DOHH2 (cell line): ENCODE data around the gene PPP2R2B.

Experiments
- H3F3A ChIP-seq: fragments of 200-600 bp; sonication (generic), shearing (Covaris generic); 2 replicates; pipeline ENCODE4 v1.6.0; 2016; ENCODE audit warnings: antibody characterized with exemption, mild to moderate bottlenecking; ENCODE audit not compliant: control insufficient read depth, insufficient read depth
- H3K27ac ChIP-seq: fragments of 200-600 bp; sonication (generic); 2 replicates; pipeline ENCODE4 v1.5.1; 2014; ENCODE audit warnings: low read depth, mild to moderate bottlenecking, low read length, moderate library complexity
- H3K27me3 ChIP-seq: fragments of 200-600 bp; sonication (generic); 2 replicates; pipeline ENCODE4 v1.6.1; 2014; ENCODE audit warnings: mild to moderate bottlenecking, low read length, mixed read lengths; ENCODE audit not compliant: control insufficient read depth
- H3K36me3 ChIP-seq: fragments of 200-600 bp; sonication (generic); 2 replicates; pipeline ENCODE4 v1.6.1; 2014; ENCODE audit warnings: mild to moderate bottlenecking, low read length, moderate library complexity, mixed read lengths; ENCODE audit not compliant: control insufficient read depth
- H3K4me1 ChIP-seq: fragments of 200-600 bp; sonication (generic); 2 replicates; pipeline ENCODE4 v1.6.1; 2014; ENCODE audit warnings: mild to moderate bottlenecking, low read length, mixed read lengths; ENCODE audit not compliant: control insufficient read depth
- H3K4me2 ChIP-seq: fragments of 200-600 bp; sonication (generic); 2 replicates; pipeline ENCODE4 v1.6.0; 2014; ENCODE audit warnings: mild to moderate bottlenecking, low read length, moderate library complexity
- H3K4me3 ChIP-seq: fragments of 200-600 bp; sonication (generic); 2 replicates; pipeline ENCODE4 v1.5.1; 2014; ENCODE audit warnings: mild to moderate bottlenecking, low read length, mixed read lengths
- H3K79me2 ChIP-seq: fragments of 200-600 bp; sonication (generic); 2 replicates; pipeline ENCODE4 v1.6.1; 2014; ENCODE audit warnings: mild to moderate bottlenecking, low read length, mixed read lengths; ENCODE audit not compliant: control insufficient read depth
- H3K9me2 ChIP-seq: fragments of 200-600 bp; sonication (generic); replicated peaks from 2 replicates; pipeline ENCODE4 v1.6.1; 2014; ENCODE audit warnings: mild to moderate bottlenecking, low read length, mixed read lengths; ENCODE audit not compliant: control insufficient read depth
- H3K9me3 ChIP-seq: fragments of 200-600 bp; sonication (generic); 2 replicates; pipeline ENCODE4 v1.6.1; 2014; ENCODE audit warnings: antibody characterized with exemption, low read length, mixed read lengths; ENCODE audit not compliant: control insufficient read depth, insufficient read depth
- H4K20me1 ChIP-seq: fragments of 200-600 bp; sonication (generic); 2 replicates; pipeline ENCODE4 v1.6.0; 2014; ENCODE audit warnings: low read depth, mild to moderate bottlenecking, antibody characterized with exemption, low read length, moderate library complexity; ENCODE audit not compliant: control insufficient read depth, insufficient read depth
- EZH2phosphoT487 ChIP-seq: fragments of 200-600 bp; sonication (generic); IDR thresholded peaks from 2 replicates; pipeline ENCODE4 v1.6.1; 2017; ENCODE audit warnings: borderline replicate concordance, mild to moderate bottlenecking, antibody characterized with exemption, low read length, moderate library complexity, mixed read lengths
- TF ChIP-seq, protein P1 (sequence below): fragments of 200-600 bp; sonication (generic); IDR thresholded peaks from one replicate; pipeline ENCODE4 v1.5.1; 2014; ENCODE audit warnings: antibody characterized with exemption, mild to moderate bottlenecking, low read depth, low read length; ENCODE audit not compliant: poor library complexity, severe bottlenecking

PPP2R2B gene

GRCh38 chr5:146645342-146645741, 233.2 kb downstream of the PPP2R2B start:
- Histone ChIP-seq H3K27me3 (no peaks in the 10 kb centered on the region), H4K20me1 (no peaks in the 10 kb centered on the region), H3K36me3 (no peaks in the 10 kb centered on the region), H3K9me2 (no peaks in the 10 kb centered on the region), H3K4me2 (no peak overlapping the region), H3K4me3 (no peak overlapping the region), H3K27ac (no peak overlapping the region), H3K79me2 (no peaks in the 10 kb centered on the region), H3F3A (no peaks in the 10 kb centered on the region), H3K9me3 (no peaks in the 10 kb centered on the region), H3K4me1 (no peaks in the 10 kb centered on the region)
- TF ChIP-seq, protein P1, sequence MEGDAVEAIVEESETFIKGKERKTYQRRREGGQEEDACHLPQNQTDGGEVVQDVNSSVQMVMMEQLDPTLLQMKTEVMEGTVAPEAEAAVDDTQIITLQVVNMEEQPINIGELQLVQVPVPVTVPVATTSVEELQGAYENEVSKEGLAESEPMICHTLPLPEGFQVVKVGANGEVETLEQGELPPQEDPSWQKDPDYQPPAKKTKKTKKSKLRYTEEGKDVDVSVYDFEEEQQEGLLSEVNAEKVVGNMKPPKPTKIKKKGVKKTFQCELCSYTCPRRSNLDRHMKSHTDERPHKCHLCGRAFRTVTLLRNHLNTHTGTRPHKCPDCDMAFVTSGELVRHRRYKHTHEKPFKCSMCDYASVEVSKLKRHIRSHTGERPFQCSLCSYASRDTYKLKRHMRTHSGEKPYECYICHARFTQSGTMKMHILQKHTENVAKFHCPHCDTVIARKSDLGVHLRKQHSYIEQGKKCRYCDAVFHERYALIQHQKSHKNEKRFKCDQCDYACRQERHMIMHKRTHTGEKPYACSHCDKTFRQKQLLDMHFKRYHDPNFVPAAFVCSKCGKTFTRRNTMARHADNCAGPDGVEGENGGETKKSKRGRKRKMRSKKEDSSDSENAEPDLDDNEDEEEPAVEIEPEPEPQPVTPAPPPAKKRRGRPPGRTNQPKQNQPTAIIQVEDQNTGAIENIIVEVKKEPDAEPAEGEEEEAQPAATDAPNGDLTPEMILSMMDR = no peak
- no peak for TF ChIP-seq EZH2phosphoT487

DNA sequence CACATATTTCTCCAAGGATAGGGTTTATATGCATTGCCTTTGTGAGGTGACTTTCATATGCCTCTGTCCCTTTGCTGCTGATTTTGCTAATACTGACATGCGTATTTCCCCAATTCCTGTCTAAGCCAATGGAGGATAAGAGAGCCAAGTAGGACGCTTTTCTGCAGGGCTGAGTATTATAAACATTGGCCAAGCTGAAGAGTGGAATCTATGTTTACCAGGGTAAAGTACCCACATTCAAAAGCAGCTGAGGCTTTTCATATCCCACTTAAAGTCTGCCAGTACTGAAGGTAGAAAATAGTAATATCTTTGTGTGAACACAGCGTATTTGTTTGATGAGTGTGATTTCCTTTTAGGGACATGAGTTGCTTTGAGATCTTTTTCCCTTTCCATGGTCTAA, 233.7 kb downstream of the PPP2R2B start:
- Histone ChIP-seq H3K36me3 (no peaks in the 10 kb centered on the region), H3K79me2 (no peaks in the 10 kb centered on the region), H3K4me3 (no peak overlapping the region), H3K27ac (no peak overlapping the region), H3F3A (no peaks in the 10 kb centered on the region), H3K27me3 (no peaks in the 10 kb centered on the region), H3K4me1 (no peaks in the 10 kb centered on the region), H3K9me3 (no peaks in the 10 kb centered on the region), H3K9me2 (no peaks in the 10 kb centered on the region), H3K4me2 (no peak overlapping the region), H4K20me1 (no peaks in the 10 kb centered on the region)
- TF ChIP-seq, protein P1 = no peak
- no peak for TF ChIP-seq EZH2phosphoT487

DNA sequence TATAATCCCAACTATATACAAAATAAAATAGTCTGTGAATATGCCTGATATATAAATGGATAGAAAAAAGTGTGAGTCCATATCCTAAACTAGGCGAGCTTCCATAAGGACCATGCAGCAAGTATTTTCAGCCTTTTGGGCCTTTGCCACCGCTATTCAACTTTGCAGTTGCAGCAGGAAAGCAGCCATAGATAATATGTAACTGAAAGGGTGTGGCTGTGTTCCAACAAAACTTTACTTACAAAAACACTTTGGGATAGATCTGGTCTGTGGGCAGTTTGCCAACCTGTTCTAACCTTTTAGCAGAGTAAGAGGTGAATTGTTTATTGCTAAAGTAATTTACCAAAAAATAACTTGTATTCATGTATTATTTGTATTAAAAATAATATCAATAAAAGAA, 234.8 kb downstream of the PPP2R2B start:
- H4K20me1 ChIP-seq = no peaks in the 10 kb centered on the region
- H3K79me2 ChIP-seq = no peaks in the 10 kb centered on the region
- no peaks in the 10 kb centered on the region for H3K36me3 ChIP-seq
- H3K4me1 ChIP-seq = no peaks in the 10 kb centered on the region
- no peaks in the 10 kb centered on the region for H3K27me3 ChIP-seq
- H3K9me3 ChIP-seq = no peaks in the 10 kb centered on the region
- H3K4me2 ChIP-seq = no peak overlapping the region
- no peaks in the 10 kb centered on the region for H3K9me2 ChIP-seq
- no peaks in the 10 kb centered on the region for H3F3A ChIP-seq
- TF ChIP-seq EZH2phosphoT487 = no peak
- TF ChIP-seq, protein P1 = no peak
- H3K4me3 ChIP-seq = no peak overlapping the region
- no peak overlapping the region for H3K27ac ChIP-seq

DNA sequence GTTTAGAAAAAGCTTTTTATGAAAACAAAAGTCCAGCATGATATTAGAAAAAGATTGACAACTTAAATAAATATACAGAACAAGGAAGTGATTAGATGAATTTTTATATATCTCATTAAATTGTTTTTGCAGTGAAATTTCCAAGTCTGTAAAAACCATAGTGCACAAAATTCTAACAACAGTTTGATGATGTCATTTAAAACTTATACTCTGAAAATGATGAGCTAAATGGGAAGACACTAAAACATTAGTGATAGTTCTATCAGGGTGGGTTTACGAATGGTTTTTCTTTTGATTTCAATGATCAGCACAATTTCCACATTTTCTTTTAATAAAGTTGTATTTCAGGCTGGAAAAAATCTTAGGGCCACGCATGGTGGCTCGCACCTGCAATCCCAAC, 236.1 kb downstream of the PPP2R2B start:
- TF ChIP-seq, protein P1 = no peak
- TF ChIP-seq EZH2phosphoT487 = no peak
- Histone ChIP-seq H3K27ac (no peak overlapping the region), H3F3A (no peaks in the 10 kb centered on the region), H3K36me3 (no peaks in the 10 kb centered on the region), H3K79me2 (no peaks in the 10 kb centered on the region), H3K4me1 (no peaks in the 10 kb centered on the region), H3K27me3 (no peaks in the 10 kb centered on the region), H3K4me2 (no peak overlapping the region), H3K4me3 (no peak overlapping the region), H3K9me2 (no peaks in the 10 kb centered on the region), H3K9me3 (no peaks in the 10 kb centered on the region), H4K20me1 (no peaks in the 10 kb centered on the region)
